Sigmoid colon (tissue), 4 donors: Measurements from ENCODE around the gene MAD1L1.

Experiments used
- POLR2A ChIP-seq, 2 donors: fragments of 450-650 bp; IDR thresholded peaks; one replicate each; pipeline ENCODE4 v1.6.1; 2016; ENCODE audit warnings: antibody characterized with exemption in 2 of 2, mild to moderate bottlenecking in 2 of 2, moderate library complexity in 2 of 2
- POLR2AphosphoS5 ChIP-seq, 4 donors: sonication (generic); formaldehyde crosslinking; IDR thresholded peaks; one replicate each; pipeline ENCODE4 v1.6.1; 2017; ENCODE audit warnings: antibody characterized with exemption in 4 of 4
- TF ChIP-seq, protein P1 (sequence below), 4 experiments: fragments of 450-650 bp in 3 of 4; fragments of 200-600 bp in 1 of 4; IDR thresholded peaks; one replicate each; pipeline ENCODE4 v1.5.1; 2016 to 2019; ENCODE audit warnings: antibody characterized with exemption in 4 of 4, mild to moderate bottlenecking in 3 of 4, moderate library complexity in 2 of 4

DNA sequence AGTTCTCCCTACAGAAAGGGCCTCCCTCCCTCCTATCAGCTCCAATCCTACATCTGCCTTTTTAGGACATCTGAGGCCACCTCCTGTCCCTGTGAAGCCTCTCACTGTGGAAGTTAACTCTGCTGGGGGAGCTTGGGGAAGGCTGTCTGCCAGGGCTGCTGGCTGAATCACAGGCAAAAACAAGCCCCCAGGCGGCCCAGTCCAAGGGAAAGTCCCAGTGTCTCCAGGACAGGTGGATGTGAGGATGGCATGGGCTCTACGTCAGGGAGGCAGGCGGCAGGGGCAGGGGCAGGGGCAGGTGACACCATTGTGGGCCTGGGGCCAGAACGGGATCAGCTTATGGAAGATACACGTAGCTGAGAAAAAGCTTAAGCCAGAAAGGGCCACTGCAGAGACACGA, 240.2 kb downstream of the MAD1L1 start:
- TF ChIP-seq, protein P1, sequence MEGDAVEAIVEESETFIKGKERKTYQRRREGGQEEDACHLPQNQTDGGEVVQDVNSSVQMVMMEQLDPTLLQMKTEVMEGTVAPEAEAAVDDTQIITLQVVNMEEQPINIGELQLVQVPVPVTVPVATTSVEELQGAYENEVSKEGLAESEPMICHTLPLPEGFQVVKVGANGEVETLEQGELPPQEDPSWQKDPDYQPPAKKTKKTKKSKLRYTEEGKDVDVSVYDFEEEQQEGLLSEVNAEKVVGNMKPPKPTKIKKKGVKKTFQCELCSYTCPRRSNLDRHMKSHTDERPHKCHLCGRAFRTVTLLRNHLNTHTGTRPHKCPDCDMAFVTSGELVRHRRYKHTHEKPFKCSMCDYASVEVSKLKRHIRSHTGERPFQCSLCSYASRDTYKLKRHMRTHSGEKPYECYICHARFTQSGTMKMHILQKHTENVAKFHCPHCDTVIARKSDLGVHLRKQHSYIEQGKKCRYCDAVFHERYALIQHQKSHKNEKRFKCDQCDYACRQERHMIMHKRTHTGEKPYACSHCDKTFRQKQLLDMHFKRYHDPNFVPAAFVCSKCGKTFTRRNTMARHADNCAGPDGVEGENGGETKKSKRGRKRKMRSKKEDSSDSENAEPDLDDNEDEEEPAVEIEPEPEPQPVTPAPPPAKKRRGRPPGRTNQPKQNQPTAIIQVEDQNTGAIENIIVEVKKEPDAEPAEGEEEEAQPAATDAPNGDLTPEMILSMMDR (IDR thresholded peaks at IDR 0.05), result no peak
- TF ChIP-seq POLR2AphosphoS5 (IDR thresholded peaks at IDR 0.05), result no peak
- no peak for TF ChIP-seq POLR2A (IDR thresholded peaks at IDR 0.05)
